PC-9 (cell line): ENCODE measurements around the gene SULT1B1. TPM values are rescaled to one million over a fixed set of nuclear protein-coding genes. Genes with fewer than 3 reads are reported as not detected.

ENCODE experiments used
- BruUV-seq: library from RNA; stranded (reverse); fragments of 400-500 nt; replicated peaks from 2 replicates; lab custom pipeline; 2021; lab: Mats Ljungman, UMichigan
- CTCF ChIA-PET: fragments of 300-600 bp; sonication (Branson Sonifier 250); formaldehyde crosslinking; loops from one replicate; lab custom pipeline; 2022; ENCODE audit warnings: antibody characterized with exemption; lab: Charles Lee
- POLR2A ChIA-PET: fragments of 300-600 bp; sonication (Branson Sonifier 250); formaldehyde crosslinking; loops from one replicate; lab custom pipeline; 2022; ENCODE audit warnings: antibody characterized with exemption; ENCODE audit not compliant: unreplicated experiment; lab: Charles Lee
- DNase-seq, 2 experiments: peaks; one replicate each; pipeline versions ENCODE4 v3.0.0 to v3.0.0-alpha.2; 2015 to 2022; ENCODE audit warnings: mixed read lengths in 1 of 2
- H2AFZ ChIP-seq: fragments of 200-600 bp; sonication (generic); 2 replicates; pipeline ENCODE4 v1.8.1; 2017; ENCODE audit warnings: antibody characterized with exemption
- H3F3A ChIP-seq: fragments of 200-600 bp; sonication (generic); 2 replicates; pipeline ENCODE4 v1.8.1; 2017; ENCODE audit warnings: antibody characterized with exemption, mild to moderate bottlenecking, low read depth; ENCODE audit not compliant: insufficient read depth
- H3K27ac ChIP-seq: fragments of 200-600 bp; sonication (generic); 2 replicates; pipeline ENCODE4 v1.6.1; 2016; ENCODE audit warnings: mixed run types
- H3K27me3 ChIP-seq: fragments of 200-600 bp; sonication (generic); 2 replicates; pipeline ENCODE4 v1.6.1; 2016; ENCODE audit warnings: low read depth, mixed run types; ENCODE audit not compliant: insufficient read depth
- H3K36me3 ChIP-seq: fragments of 200-600 bp; sonication (generic); 2 replicates; pipeline ENCODE4 v1.6.1; 2016; ENCODE audit warnings: low read depth, mixed run types
- H3K4me1 ChIP-seq: fragments of 200-600 bp; sonication (generic); replicated peaks from 2 replicates; pipeline ENCODE4 v1.6.1; 2016; ENCODE audit warnings: mixed run types; ENCODE audit not compliant: insufficient read depth
- H3K4me2 ChIP-seq: fragments of 200-600 bp; sonication (generic); 2 replicates; pipeline ENCODE4 v1.6.1; 2017; ENCODE audit warnings: mixed run types
- H3K4me3 ChIP-seq: fragments of 200-600 bp; sonication (generic); 2 replicates; pipeline ENCODE4 v1.6.1; 2016; ENCODE audit warnings: mixed run types
- H3K79me2 ChIP-seq: fragments of 200-600 bp; sonication (generic); 2 replicates; pipeline ENCODE4 v1.6.1; 2017; ENCODE audit warnings: low read depth, mixed run types
- H3K9me2 ChIP-seq: fragments of 200-600 bp; sonication (generic); 2 replicates; pipeline ENCODE4 v1.8.1; 2017; ENCODE audit warnings: mild to moderate bottlenecking; ENCODE audit not compliant: insufficient read depth
- H3K9me3 ChIP-seq: fragments of 200-600 bp; sonication (generic); 2 replicates; pipeline ENCODE4 v1.8.1; 2016; ENCODE audit warnings: low read depth; ENCODE audit not compliant: insufficient read depth
- H4K20me1 ChIP-seq: fragments of 200-600 bp; sonication (generic); 2 replicates; pipeline ENCODE4 v1.8.1; 2017; ENCODE audit not compliant: insufficient read depth
- CTCF ChIP-seq: fragments of 200-600 bp; sonication (generic); conservative IDR thresholded peaks from 2 replicates; pipeline ENCODE4 v1.6.1; 2017; ENCODE audit warnings: mixed run types, antibody characterized with exemption, mild to moderate bottlenecking, moderate library complexity
- EZH2 ChIP-seq: fragments of 200-600 bp; sonication (generic); IDR thresholded peaks from 2 replicates; pipeline ENCODE4 v1.8.0; 2017; ENCODE audit warnings: antibody characterized with exemption, low read depth
- intact Hi-C: fragments of 100-400 bp; cut with micrococcal nuclease; formaldehyde crosslinking; loops from one replicate; pipeline ENCODE4 v1.10.0; 2022; ENCODE audit not compliant: unreplicated experiment
- total RNA-seq: library from RNA; stranded (reverse); gene quantifications from 2 replicates; pipeline ENCODE4 v1.2.3, GENCODE V29; 2021

The SULT1B1 gene
- total RNA-seq, 1 experiment from 2014 or later = 0.24 TPM

- Histone ChIP-seq H3F3A (no peaks in the 10 kb centered on the region), H3K79me2 (no peaks in the 10 kb centered on the region), H4K20me1 (no peaks in the 10 kb centered on the region), H3K9me3 (no peaks in the 10 kb centered on the region), H3K27ac (no peak overlapping the region), H3K4me2 (no peak overlapping the region), H3K4me3 (no peak overlapping the region), H3K36me3 (no peaks in the 10 kb centered on the region), H2AFZ (no peak overlapping the region), H3K27me3 (no peaks in the 10 kb centered on the region), H3K4me1 (no peaks in the 10 kb centered on the region), H3K9me2 (no peaks in the 10 kb centered on the region)
- CTCF ChIA-PET = no interaction called here
- intact Hi-C loops = no loop called here
- no TSS peak for BruUV-seq
- POLR2A ChIA-PET = no interaction called here
- no peak for DNase-seq
- no peak for TF ChIP-seq CTCF
- TF ChIP-seq EZH2 = no peak
Measured at GRCh38 chr4:69785211-69785831, 24.9 kb upstream of the SULT1B1 start.

GRCh38 chr4:69782651-69783310 is 22.4 kb upstream of the SULT1B1 start:
- Histone ChIP-seq H3F3A (no peaks in the 10 kb centered on the region), H3K4me1 (no peaks in the 10 kb centered on the region), H3K9me2 (no peaks in the 10 kb centered on the region), H2AFZ (no peak overlapping the region), H3K4me2 (no peak overlapping the region), H4K20me1 (no peaks in the 10 kb centered on the region), H3K9me3 (no peaks in the 10 kb centered on the region), H3K27ac (no peak overlapping the region), H3K79me2 (no peaks in the 10 kb centered on the region), H3K4me3 (no peak overlapping the region), H3K36me3 (no peaks in the 10 kb centered on the region), H3K27me3 (no peaks in the 10 kb centered on the region)
- TF ChIP-seq EZH2 (no peak), CTCF (no peak)
- ChIA-PET CTCF (no interaction called here), POLR2A (no interaction called here)
- no TSS peak for BruUV-seq
- DNase-seq = no peak
- intact Hi-C loops = no loop called here

GRCh38 chr4:69781458-69782418 is 21.3 kb upstream of the SULT1B1 start:
- Histone ChIP-seq H4K20me1 (no peaks in the 10 kb centered on the region), H3K79me2 (no peaks in the 10 kb centered on the region), H3F3A (no peaks in the 10 kb centered on the region), H2AFZ (no peak overlapping the region), H3K4me2 (no peak overlapping the region), H3K9me3 (no peaks in the 10 kb centered on the region), H3K27ac (no peak overlapping the region), H3K36me3 (no peaks in the 10 kb centered on the region), H3K27me3 (no peaks in the 10 kb centered on the region), H3K9me2 (no peaks in the 10 kb centered on the region), H3K4me3 (no peak overlapping the region), H3K4me1 (no peaks in the 10 kb centered on the region)
- DNase-seq = no peak
- no peak for TF ChIP-seq CTCF
- TF ChIP-seq EZH2 = no peak
- CTCF ChIA-PET = no interaction called here
- POLR2A ChIA-PET = no interaction called here
- intact Hi-C loops = no loop called here
- no TSS peak for BruUV-seq
